ENCODE data around the gene DOLK.

GRCh38 chr9:128901379-128901778 lies 46.0 kb downstream of the DOLK start:
- TF ChIP-seq ZNF384 (IDR thresholded peaks at IDR 0.05) (no peak), FOXA1 (IDR thresholded peaks at IDR 0.05) (no peak), TARDBP (IDR thresholded peaks at IDR 0.05) (no peak), LEF1 (IDR thresholded peaks at IDR 0.05; ENCODE audit: borderline replicate concordance) (no peak), HDGF (IDR thresholded peaks at IDR 0.05; ENCODE audit: borderline replicate concordance) (no peak), ELF4 (IDR thresholded peaks at IDR 0.05) (no peak), CTBP1 (IDR thresholded peaks at IDR 0.05; ENCODE audit: borderline replicate concordance) (no peak), FOXK2 (IDR thresholded peaks at IDR 0.05) (no peak), SUZ12 (IDR thresholded peaks at IDR 0.05) (no peak), BHLHE40 (IDR thresholded peaks at IDR 0.05; ENCODE audit: borderline replicate concordance) (no peak)

Measured in HEK293T (cell line).